ENCODE results near the gene MAN1B1. TPM values are rescaled to one million over a fixed set of nuclear protein-coding genes. Genes with fewer than 3 reads are reported as not detected.

Gene MAN1B1
- total RNA-seq, 2 donors from 2014 or later, result 67.4 to 107 TPM

DNA sequence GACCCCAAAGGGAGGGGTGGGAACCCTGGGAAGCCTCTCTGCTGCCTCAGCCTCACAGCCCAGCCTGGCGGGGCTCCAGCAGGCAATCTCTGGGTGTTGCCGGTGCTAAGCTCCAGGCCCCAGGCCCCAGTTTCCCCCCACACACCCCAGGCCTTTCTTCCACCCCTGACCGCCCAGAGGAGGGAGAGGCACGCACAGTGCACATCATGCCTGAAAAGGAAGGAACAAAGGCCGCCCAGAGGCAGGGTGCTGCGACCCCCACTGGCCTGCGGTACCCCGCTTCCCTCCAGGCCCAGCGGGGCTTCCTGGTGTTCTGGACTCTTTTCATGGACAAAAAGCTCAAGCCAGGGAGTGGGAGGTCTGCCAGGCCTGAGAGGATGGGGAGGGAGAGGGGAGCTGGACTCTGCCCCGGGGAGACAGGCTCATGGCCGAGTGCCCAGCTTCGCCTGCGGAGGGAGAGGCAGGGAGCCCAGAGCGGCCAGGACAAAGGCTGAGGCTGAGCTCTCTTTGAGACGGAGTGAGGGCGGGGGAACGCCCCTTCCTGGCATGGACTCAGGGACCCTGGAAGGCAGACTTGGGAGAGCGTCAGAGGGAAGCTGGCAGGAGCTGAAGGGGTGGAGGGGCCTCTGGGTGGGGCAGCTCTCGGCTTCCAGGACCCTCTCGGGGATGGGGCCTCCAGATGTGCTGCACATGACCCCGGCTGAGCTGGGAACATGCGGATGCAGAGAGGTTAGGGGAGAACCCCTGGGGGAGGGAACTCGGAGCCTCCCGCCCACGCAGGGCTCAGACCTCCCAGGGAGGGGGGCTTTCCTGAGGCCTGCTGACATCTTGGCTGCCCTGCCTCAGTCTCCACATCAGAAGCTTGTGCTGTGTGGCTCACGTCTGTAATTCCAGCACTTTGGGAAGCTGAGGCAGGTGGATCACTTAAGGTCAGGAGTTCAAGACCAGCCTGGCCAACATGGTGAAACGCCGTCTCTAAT, 31.1 kb upstream of the MAN1B1 start:
- intact Hi-C loops (cut with DNase I), result no loop called here
- Histone ChIP-seq H3K27ac (peak overlapping the region; percentile 14 to 46), H3K27me3 (replicated peaks; ENCODE audit: insufficient read depth) (no peaks in the 10 kb centered on the region), H3K36me3 (no peaks in the 10 kb centered on the region), H3K4me1 (replicated peaks) (peaks cover 31% of the 10 kb centered on the region), H3K9me3 (no peaks in the 10 kb centered on the region), H3K4me3 (no peak overlapping the region)
- WGBS, result 15% methylated on average over 28 of the region's 28 CpGs
- peak; percentile 25 for TF ChIP-seq POLR2AphosphoS5 (IDR thresholded peaks at IDR 0.05)
- TF ChIP-seq, protein P1, sequence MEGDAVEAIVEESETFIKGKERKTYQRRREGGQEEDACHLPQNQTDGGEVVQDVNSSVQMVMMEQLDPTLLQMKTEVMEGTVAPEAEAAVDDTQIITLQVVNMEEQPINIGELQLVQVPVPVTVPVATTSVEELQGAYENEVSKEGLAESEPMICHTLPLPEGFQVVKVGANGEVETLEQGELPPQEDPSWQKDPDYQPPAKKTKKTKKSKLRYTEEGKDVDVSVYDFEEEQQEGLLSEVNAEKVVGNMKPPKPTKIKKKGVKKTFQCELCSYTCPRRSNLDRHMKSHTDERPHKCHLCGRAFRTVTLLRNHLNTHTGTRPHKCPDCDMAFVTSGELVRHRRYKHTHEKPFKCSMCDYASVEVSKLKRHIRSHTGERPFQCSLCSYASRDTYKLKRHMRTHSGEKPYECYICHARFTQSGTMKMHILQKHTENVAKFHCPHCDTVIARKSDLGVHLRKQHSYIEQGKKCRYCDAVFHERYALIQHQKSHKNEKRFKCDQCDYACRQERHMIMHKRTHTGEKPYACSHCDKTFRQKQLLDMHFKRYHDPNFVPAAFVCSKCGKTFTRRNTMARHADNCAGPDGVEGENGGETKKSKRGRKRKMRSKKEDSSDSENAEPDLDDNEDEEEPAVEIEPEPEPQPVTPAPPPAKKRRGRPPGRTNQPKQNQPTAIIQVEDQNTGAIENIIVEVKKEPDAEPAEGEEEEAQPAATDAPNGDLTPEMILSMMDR (IDR thresholded peaks at IDR 0.05), result no peak
- peak; percentile 64 for DNase-seq (ENCODE audit: low spot score)

DNA sequence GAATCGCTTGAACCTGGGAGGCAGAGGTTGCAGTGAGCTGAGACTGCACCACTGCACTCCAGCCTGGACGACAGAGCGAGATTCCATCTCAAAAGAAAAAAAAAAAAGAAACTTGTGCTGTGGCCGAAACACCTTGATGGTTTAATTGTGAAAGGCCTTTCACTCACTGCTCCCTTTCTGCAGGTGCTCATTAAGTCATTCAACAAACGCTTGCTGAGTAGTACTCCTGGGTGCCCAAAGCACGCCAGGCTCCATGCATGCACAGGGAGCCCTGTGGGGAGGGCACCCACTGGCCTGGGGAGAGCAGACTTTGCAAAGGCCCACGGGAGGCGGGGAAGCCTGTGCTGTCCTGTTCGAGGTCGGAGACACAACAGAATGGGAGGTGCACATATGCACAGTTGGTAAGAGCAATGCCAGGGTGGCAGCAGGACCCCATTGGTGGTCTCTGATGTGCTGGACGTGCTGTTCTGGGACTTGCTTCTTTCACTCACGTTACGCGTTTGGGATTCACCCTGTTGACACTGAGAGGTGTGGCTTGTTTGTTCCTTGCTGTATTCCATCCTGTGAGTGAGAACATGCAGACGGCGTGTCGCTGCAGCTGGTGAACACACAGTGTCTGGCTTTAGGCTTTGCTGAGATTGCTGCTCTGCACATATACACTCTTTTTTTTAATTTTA, 29.9 kb upstream of the MAN1B1 start:
- no peaks in the 10 kb centered on the region for H3K9me3 ChIP-seq
- H3K36me3 ChIP-seq, result no peaks in the 10 kb centered on the region
- intact Hi-C loops (cut with DNase I), result no loop called here
- TF ChIP-seq, protein P1 (IDR thresholded peaks at IDR 0.05), result no peak
- TF ChIP-seq POLR2AphosphoS5 (IDR thresholded peaks at IDR 0.05), result peak; percentile 45
- no peak overlapping the region for H3K4me3 ChIP-seq
- DNase-seq (ENCODE audit: low spot score), result no peak
- H3K4me1 ChIP-seq (replicated peaks), result peaks cover 31% of the 10 kb centered on the region
- 48% methylated on average over 17 of the region's 17 CpGs for WGBS
- H3K27ac ChIP-seq, result peak overlapping the region; percentile 12 to 21
- H3K27me3 ChIP-seq (replicated peaks; ENCODE audit: insufficient read depth), result no peaks in the 10 kb centered on the region

DNA sequence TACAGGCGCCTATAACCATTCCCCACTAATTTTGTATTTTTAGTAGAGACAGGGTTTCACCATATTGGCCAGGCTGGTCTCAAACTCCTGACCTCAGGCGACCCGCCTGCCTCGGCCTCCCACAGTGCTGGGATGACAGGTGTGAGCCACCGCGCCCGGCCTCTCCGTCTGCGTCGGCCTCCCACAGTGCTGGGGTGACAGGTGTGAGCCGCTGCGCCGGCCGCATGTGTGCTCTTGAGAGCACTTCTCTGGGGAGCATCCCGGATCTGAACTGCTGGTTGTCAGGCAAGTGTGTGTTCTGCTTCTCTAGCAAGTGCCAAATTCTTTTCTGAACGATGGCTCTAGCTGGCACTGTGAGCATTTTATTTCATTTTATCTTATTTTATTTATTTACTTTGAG, 29.2 kb upstream of the MAN1B1 start:
- Histone ChIP-seq H3K27me3 (replicated peaks; ENCODE audit: insufficient read depth) (no peaks in the 10 kb centered on the region), H3K27ac (peak overlapping the region; percentile 12 to 21), H3K4me3 (no peak overlapping the region), H3K36me3 (no peaks in the 10 kb centered on the region), H3K4me1 (replicated peaks) (peaks cover 31% of the 10 kb centered on the region), H3K9me3 (no peaks in the 10 kb centered on the region)
- DNase-seq (ENCODE audit: low spot score), result no peak
- intact Hi-C loops (cut with DNase I), result no loop called here
- no peak for TF ChIP-seq POLR2A (IDR thresholded peaks at IDR 0.05)
- TF ChIP-seq POLR2AphosphoS5 (IDR thresholded peaks at IDR 0.05), result no peak
- TF ChIP-seq, protein P1 (IDR thresholded peaks at IDR 0.05), result no peak
- WGBS, result 31% methylated on average over 16 of the region's 16 CpGs

DNA sequence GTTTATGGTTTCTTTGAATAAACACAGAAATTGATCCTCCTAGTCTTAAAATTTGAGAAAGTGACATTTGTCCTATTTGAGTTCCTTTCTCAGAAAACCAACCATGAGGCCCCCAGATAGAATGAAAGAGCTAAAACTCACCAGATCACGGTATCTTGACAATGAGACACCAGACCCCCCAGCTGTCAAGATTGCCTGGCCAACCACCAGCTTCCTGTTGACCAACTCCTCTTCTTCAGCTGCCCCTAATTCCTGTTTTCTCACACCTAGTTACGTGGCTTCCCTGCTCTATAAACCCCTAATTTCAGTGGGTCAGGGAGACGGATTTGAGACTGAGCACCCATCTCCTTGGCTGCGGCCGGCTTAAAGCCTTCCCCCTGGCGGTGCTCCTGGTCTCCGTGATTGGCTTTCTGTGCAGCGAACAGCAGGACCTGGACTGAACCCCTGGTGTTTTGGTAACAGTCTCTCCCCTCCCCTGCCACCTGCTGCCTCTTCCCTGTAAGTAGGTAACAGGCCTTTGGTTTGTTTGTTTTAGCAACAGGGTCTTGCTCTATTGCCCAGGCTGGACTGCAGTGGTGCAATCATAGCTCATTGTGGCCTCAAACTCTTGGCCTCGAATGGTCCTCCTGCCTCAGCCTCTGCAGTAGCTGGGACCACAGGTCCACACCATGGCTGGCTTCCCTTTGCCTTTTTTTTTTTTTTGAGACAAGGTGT, 28.1 kb upstream of the MAN1B1 start:
- Histone ChIP-seq H3K4me3 (no peak overlapping the region), H3K27ac (no peak overlapping the region), H3K9me3 (no peaks in the 10 kb centered on the region), H3K36me3 (no peaks in the 10 kb centered on the region), H3K4me1 (replicated peaks) (peaks cover 31% of the 10 kb centered on the region), H3K27me3 (replicated peaks; ENCODE audit: insufficient read depth) (no peaks in the 10 kb centered on the region)
- TF ChIP-seq POLR2A (IDR thresholded peaks at IDR 0.05), result no peak
- TF ChIP-seq POLR2AphosphoS5 (IDR thresholded peaks at IDR 0.05), result no peak
- TF ChIP-seq, protein P1 (IDR thresholded peaks at IDR 0.05), result no peak
- intact Hi-C loops (cut with DNase I), result no loop called here
- no peak for DNase-seq (ENCODE audit: low spot score)
- WGBS, result 90% methylated on average over 9 of the region's 9 CpGs

Data from prostate gland (tissue), 2 donors.